ENCODE results near the gene OR5AN1. TPM values are rescaled to one million over a fixed set of nuclear protein-coding genes. Genes with fewer than 3 reads are reported as not detected.
"Not testable (repeated sequence)": the region's sequence is repeated elsewhere in the genome, so short reads cannot be mapped to it uniquely, and the experiment has no call there.

OR5AN1 gene
- not detected in 2 replicates for total RNA-seq

DNA sequence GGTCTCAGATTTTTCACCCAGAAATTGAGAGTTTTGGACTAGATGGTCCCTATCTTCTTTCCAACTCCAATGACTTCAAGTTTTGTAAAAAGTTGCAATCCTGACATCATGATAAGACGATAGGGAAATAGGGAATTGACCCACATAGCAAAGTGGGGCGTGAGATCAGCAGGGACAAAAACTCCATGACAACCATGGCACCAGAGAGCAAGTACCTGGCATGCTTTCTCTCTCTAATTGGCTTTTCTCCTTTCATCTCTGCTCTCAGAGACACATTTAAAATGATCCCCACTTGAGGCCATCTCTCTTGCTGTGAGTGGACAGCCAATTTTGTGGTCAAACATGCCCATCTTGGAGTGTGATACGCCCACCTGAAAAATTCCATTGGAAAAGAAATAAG lies at the start of gene OR5AN1:
Gene OR5AN1 (plus strand): TSS at position 301 of the 400 bp plus-strand sequence. CDS start 5,564 bp downstream, outside the sequence.
- DNase-seq (ENCODE audit: extremely low read depth, low read depth, low spot score), result no peak

GRCh38 chr11:59335001-59335400 lies 23.7 kb upstream of the OR5AN1 start:
- no peak for DNase-seq (ENCODE audit: extremely low read depth, low read depth, low spot score)

DNA sequence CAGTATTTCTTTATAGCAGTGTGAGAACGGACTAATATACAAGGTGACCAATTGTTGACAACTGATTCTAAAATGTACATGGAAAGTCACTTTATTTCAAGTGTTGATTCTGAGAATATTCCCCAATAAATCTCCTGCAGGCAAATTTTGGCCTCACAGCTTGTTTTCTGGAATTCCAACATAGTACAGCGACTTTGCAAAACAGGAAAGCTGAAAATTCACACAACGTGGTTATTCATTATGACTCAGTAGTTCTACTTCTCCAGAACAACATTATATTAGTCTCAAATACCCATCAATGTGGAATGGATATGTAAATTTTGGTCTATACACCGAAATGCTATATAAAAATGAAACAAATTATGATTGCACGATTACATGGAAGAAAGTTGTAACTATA lies 22.5 kb upstream of the OR5AN1 start:
- DNase-seq (ENCODE audit: extremely low read depth, low read depth, low spot score), result no peak

DNA sequence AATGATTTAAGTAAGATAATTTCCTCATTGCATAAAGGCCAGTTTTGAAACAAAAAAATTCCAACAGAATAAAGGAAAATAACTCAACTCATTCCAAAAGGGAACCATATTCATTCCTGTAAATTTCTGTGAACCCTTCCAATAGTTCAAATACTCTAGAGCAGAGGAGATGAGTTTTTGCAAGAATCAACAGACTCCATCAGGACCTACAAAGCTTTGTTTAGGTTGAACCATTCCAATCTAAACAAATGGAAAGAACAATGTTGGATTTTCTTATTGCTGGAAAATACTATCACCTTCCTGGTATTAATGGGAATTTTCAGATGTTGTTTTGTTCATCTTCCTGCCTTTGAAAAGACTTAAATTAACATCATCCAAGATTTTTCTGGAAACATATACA lies 21.8 kb upstream of the OR5AN1 start:
- no peak for DNase-seq (ENCODE audit: extremely low read depth, low read depth, low spot score)

DNA sequence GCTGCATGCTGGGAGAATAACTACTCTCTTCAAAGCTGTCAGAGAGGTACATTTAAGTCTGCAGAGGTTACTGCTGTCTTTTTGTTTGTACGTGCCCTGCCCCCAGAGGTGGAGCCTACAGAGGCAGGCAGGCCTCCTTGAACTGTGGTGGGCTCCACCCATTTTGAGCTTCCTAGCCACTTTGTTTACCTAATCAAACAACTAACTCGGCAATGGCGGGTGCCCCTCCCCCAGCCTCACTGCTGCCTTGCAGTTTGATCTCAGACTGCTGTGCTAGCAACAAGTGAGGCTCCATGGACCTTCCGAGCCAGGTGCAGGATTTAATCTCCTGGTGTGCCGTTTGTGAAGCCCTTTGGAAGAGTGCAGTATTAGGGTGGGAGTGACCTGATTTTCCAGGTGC lies 9.0 kb upstream of the OR5AN1 start:
- not testable (repeated sequence) for DNase-seq (ENCODE audit: extremely low read depth, low read depth, low spot score)

DNA sequence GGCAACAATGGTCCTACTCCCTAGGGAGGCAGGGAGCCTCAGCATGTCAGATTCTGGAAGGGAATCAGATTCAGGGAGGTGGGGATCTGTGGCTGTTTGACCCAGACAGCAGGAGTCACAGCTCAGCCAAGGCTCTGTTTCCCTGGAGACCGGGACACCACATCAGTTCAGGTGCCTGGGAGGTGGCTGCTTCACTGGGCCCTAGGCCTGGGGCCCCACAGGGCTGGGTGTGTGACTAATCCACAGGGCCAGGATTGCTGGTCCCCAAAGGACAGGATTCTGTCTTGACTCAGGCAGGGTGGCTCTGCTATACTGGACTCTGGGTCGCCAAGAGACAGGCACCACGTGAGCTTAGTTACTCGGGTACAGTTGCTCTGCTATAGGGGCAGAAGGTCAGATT lies 3.5 kb upstream of the OR5AN1 start:
- no peak for DNase-seq (ENCODE audit: extremely low read depth, low read depth, low spot score)

DNA sequence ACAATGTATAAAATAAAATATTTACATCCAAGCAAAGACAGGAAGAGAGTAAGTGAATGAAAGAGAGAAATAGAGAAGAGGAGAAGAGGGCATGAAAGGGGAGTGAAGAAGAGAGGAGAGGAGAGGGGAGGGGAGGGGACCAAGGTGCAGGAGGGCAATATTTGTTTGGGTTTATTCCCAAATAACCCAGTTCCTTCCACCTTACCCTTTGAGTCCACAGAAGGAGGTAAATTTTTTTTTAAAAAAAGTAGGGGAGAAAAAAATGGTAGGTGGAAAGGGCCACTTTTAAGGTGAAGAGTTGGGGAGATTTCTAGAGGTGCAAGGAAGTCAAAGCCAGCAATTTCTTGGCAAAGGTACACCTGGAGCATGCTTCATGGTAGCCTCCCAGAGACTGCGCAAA lies 2.1 kb upstream of the OR5AN1 start:
- no peak for DNase-seq (ENCODE audit: extremely low read depth, low read depth, low spot score)

DNA sequence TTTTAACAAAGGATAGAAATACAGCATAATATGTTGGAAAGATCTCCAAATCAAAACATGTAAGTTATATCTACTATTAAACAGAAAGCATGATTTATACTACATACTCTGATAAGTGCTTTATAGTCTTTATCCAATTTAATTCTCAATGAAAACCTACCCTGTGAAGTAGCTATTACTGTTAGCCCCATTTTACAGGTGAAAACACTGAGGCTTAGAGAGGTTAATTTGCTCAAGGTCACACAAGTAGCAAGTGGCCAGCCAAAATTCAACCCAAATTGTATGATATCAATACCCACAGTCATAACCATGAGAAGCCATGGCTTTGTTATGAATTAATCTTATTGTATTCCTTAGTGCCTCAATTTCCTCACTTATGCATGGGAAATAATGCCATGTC lies 675 bp upstream of the OR5AN1 start:
- DNase-seq (ENCODE audit: extremely low read depth, low read depth, low spot score), result no peak

DNA sequence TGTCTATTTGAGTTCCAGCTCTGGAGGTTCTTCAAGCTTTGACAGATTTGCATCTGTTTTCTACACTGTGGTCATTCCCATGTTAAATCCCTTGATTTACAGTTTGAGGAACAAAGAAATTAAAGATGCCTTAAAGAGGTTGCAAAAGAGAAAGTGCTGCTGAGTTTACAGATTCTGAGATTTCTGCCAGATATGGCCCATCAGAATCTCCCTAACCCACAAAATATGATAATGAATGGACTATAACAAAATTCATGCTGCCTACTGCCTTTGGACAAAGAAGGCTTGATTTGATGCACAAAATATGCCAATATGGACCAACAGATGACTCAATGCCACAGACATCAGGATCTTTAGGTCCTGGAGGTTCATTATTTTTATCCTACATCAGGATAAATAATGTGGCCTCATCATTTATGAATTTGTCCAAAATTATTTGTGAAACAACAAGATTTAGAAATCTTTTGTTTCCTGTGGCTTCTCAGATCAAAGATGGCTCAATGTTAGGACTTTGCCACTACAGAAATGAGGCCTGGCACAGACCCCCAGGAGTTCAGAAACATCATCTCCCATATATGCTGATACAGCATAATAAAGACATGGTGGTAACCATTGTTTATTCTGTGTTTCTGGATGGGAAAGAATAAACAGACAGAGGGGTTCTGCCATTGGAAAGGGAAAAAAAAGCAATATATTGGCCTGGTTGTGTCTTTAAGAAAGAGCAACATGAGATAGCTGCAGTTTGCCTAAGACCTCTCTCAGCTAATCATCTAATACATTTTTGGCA lies 6.7 kb downstream of the OR5AN1 start:
- DNase-seq (ENCODE audit: extremely low read depth, low read depth, low spot score), result no peak

DNA sequence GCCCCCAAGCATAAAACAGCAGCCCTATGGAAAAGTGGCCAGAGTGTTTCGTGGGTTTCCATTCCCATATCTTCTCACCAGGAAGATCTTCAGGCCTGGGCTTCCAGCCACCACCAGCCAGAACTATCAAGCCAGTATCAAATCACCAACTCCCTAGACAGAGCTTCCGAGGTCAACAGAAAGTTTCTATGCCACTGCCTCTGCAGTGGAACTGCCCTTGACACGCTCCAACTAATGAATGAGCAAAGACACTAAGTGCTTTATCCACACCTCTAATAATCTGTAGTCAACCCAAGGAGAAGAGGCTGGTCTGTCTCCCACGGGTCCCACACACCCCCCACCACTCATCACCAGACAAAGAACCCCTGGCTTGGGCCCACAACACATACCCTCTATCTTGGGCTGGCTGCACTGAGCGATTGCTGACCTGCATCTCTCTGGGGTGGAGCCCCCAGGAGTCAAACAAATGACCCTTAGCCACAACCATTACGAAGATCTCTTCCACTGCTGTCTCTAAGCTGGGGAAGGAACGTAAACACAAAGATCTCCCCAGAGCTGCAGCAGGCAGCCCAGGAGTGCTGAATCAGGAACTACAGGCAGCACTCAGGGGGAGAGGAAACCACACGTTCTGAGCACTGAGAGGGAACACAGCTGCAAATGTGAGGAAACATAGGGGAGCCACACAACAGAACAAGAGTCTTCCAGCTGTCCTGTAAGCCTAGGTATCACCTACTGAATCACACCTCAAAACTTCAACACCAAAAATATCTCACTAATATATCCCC lies 9.7 kb downstream of the OR5AN1 start:
- DNase-seq (ENCODE audit: extremely low read depth, low read depth, low spot score), result no peak

DNA sequence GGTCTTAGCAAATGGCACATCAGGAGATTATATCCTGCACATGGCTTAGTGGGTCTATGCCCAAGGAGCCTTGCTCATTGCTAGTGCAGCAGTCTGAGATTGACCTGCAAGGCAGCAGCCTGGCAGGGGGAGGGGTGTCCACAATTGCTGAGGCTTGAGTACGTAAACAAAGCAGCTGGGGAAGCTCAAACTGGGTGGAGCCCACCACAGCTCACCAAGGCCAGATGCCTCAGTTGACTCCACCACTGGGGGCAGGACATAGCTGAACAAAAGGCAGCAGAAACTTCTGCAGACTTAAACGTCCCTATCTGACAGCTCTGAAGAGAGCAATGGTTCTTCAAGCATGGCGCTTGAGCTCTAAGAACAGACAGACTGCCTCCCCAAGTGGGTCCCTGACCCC lies 13.6 kb downstream of the OR5AN1 start:
- not testable (repeated sequence) for DNase-seq (ENCODE audit: extremely low read depth, low read depth, low spot score)

DNA sequence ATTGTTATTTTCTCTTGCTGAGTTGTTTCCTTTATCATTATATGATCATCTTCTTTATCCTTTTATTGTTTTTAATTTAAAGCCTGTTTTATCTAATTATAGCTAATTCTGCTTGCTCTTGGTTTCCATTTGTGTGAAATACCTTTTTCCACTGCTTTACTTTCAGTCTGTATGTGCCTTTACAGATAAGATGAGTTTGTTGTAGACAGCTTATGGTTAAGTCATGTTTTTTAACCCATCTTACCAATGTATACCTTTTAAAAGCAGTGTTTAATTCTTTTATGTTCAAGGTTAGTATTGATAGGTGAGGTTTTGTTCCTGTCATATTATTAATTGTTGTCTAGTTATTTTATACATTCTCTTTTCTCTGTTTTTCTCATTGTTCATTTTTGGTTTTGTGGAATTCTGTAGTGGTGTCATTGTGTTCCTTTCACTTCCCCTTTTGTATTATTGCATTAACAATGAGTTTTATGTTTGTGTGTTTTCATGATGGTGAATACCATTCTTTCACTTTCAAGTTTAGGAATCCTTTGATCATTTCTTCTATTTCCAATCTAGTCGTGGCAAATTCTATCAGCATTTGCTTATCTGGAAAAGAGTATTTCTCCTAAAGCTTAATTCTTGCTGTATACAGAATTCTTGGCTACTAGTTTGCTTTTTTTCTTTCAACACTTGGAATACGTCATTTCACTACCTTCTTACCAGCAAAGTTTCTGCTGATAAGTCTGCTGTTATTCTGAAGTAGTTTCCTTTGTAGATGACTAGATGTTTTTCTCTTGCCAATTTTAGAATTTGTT lies 21.8 kb downstream of the OR5AN1 start:
- DNase-seq (ENCODE audit: extremely low read depth, low read depth, low spot score), result no peak

DNA sequence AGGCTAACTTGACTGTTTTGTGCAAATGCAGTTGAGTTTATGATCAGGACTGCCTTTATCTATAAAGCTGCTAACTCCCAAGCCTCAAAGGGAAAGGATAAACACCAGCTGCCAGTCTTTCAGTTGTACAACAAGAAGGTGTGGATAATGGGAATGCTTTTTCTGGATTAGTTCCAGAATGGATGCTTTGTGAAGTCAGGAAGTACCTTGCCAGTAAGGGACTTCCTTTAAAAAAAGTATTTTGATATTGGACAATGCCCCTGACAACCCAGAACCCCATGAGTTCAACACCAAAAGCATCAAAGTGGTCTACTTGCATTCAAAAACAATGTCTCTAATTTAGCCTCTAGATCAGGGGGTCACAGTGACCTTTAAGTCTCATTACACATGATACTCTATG lies 35.5 kb downstream of the OR5AN1 start:
- no peak for DNase-seq (ENCODE audit: extremely low read depth, low read depth, low spot score)

GRCh38 chr11:59400461-59401261 lies 42.0 kb downstream of the OR5AN1 start:
- no peak for DNase-seq (ENCODE audit: extremely low read depth, low read depth, low spot score)

GRCh38 chr11:59401262-59401552 lies 42.5 kb downstream of the OR5AN1 start:
- no peak for DNase-seq (ENCODE audit: extremely low read depth, low read depth, low spot score)

- DNase-seq (ENCODE audit: extremely low read depth, low read depth, low spot score), result no peak
Measured at GRCh38 chr11:59403546-59403945, 44.9 kb downstream of the OR5AN1 start.

DNA sequence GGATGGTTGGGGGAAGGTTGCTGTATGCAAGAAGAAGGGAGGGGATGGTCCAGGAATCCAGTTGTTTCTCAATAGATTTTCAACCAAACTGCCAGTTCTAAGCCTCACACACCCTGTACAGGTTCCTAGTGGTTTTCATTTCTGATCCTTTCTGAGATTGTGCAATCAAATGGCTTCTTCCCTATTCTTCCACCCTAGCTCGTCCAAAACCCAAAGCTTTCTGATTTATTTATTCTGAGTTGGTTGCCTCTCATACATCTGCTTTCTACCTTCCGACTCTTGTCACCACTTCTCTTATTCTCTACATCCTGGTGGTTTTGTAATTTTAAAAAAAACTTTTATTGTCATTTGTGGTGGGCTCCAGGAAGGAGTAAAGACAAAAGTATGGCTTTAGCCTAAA lies 55.0 kb downstream of the OR5AN1 start:
- DNase-seq (ENCODE audit: extremely low read depth, low read depth, low spot score), result no peak

GRCh38 chr11:59415111-59415510 lies 56.4 kb downstream of the OR5AN1 start:
- no peak for DNase-seq (ENCODE audit: extremely low read depth, low read depth, low spot score)

GRCh38 chr11:59416613-59417012 lies 57.9 kb downstream of the OR5AN1 start:
- DNase-seq (ENCODE audit: extremely low read depth, low read depth, low spot score), result no peak

GRCh38 chr11:59417023-59417422 lies 58.3 kb downstream of the OR5AN1 start:
- DNase-seq (ENCODE audit: extremely low read depth, low read depth, low spot score), result no peak

GRCh38 chr11:59418156-59418555 lies 59.5 kb downstream of the OR5AN1 start:
- no peak for DNase-seq (ENCODE audit: extremely low read depth, low read depth, low spot score)

Data from glomerular endothelial cell (primary cell).